Myocyte (in vitro differentiated cells): ENCODE measurements around the gene BANF1. TPM values are rescaled to one million over a fixed set of nuclear protein-coding genes. Genes with fewer than 3 reads are reported as not detected.

Experiments used
- DNase-seq: peaks from one replicate; pipeline ENCODE4 v3.0.0-alpha.2; 2012; ENCODE audit warnings: low read depth
- total RNA-seq: library from RNA; depleted of rRNA; stranded (reverse); fragments of >200 nt; gene quantifications from 2 replicates; pipeline ENCODE4 v1.2.3, GENCODE V29; 2014

Gene BANF1
- total RNA-seq, 1 donor from 2014 or later: 67.2 TPM

DNA sequence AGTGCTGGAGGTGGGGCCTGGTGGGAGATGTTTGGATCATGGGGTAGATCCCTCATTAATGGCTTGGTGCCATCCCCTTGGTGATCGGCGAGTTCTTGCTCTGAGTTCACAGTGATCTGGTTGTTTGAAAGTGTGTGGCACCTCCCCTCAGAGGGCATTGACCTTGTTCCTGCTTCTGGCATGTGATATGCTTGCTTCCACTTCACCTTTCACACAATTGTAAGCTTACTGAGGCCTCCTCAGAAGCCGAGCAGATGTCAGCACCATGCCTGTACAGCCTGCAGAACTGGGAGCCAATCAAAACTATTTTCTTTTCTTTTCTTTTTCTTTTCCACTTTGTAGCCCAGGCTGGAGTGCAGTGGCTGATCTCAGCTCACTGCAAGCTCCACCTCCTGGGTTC lies 35.0 kb downstream of the BANF1 start:
- no peak for DNase-seq

- no peak for DNase-seq
Observed at GRCh38 chr11:66039765-66040164, 37.5 kb downstream of the BANF1 start.

DNA sequence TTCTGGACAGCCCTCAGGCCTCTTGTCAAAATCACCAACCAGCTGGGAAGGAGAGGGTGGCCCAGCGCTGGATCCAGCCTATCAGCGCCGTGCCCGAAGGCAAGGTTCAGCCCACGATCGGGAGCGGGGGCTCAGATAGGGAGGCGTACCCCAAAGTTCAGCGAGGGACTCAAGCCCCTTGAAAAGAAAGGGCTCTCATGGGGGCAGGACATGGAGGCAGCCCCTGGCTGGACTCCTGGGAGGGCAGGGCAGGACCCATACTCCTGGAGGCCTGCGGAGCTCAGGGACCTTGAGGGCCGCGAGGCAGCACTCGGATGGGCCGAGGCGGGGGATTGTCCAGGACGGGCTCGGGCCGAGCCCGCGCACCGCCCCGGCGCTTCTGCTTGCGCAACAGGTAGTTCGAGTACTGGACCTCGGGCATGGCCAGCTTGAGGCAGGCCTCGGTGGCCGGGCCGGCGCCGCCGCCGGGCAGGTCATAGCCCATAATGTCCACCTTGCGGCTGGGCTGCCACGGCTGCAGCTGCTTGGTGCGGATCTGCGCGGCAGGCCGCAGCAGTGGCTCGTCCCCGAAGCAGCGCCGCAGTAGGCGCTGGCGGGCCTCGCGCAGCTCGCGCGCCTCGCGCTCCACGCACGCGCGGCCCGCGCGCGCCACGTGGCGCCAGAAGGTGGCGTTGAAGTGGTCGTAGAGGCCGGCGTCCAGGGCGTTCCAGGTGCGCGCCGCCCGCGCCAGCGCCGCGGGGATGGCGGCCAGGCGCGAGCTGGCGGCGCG lies 40.1 kb downstream of the BANF1 start:
- DNase-seq: no peak

- no peak for DNase-seq
Observed at GRCh38 chr11:66042996-66043906, 40.9 kb downstream of the BANF1 start.

DNA sequence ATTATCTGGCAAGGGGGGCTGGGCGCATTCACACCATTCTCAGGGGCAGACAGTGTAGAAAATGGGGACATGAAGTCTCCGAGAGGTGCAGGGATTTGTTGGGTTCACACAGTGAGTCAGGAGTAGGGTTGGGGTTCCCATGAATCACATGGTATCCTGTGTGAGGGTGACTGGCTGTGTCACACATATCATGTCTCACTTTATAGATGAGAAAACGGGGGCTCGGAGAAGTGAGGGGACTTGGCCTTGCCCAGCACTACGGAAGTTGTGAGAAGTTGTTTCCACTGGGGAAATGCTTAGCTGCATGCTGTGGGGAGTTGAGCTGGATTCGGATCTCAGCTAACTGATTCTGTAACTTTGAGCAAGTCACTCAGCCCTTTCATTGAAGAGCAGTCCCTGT lies 42.5 kb downstream of the BANF1 start:
- no peak for DNase-seq

- DNase-seq: peak; percentile 80
Observed at GRCh38 chr11:66045177-66045639, 42.9 kb downstream of the BANF1 start.

GRCh38 chr11:66046901-66047300 lies 44.6 kb downstream of the BANF1 start:
- DNase-seq: no peak

DNA sequence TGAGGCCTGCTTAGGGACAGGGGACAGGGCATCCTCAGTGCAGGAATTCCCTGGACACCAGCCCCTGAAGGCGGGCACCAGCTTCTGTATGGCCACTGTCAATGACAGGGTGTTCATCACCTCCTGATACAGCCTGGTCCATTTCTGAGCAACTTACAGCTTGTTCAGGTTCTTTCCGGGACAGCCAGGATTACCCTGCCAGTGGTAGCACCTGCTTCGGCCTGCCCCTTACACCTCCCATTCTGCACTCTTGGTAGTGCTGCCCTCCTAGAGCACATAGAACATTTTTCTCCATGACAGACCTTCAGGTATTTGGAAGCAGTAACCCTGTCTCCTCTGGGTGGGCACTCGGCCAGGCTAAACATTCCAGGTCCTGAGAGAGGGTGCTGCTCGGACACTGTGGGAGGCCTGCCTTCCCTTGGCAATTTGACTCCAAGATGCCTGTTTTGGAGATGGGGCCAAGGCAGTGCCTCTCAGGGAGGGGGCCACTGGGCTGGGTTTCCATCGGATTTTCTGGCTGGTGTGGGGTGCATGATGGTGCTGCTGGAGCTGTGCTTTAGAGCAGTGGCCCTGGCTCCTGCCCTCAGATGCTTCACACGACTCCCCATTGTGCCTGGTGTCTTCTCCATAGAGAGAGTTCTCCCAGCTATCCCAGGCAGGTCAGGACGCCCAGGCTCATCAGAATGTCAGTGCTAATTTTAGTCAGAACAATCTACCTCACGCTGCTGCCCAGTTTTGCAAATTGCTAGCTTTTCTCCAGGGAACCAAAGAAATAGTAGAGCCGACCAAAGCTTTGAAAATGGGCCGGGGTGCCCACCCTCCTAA lies 45.5 kb downstream of the BANF1 start:
- DNase-seq: no peak

GRCh38 chr11:66048547-66049323 lies 46.4 kb downstream of the BANF1 start, which contains the start of gene GAL3ST3:
TSS of gene GAL3ST3 (minus strand) at chr11:66049161. CDS start at chr11:66045415, 3,746 bp downstream.
- no peak for DNase-seq

GRCh38 chr11:66050581-66051231 lies 48.4 kb downstream of the BANF1 start:
- DNase-seq: peak; percentile 8

- no peak for DNase-seq
Observed at GRCh38 chr11:66051371-66051765, 49.1 kb downstream of the BANF1 start.

GRCh38 chr11:66051766-66052663 lies 49.7 kb downstream of the BANF1 start, which contains the start of gene SF3B2:
TSS of gene SF3B2 (plus strand) at chr11:66052364. CDS start at chr11:66052385, 21 bp downstream.
- DNase-seq: peak; percentile 99

GRCh38 chr11:66052664-66052982 lies 50.3 kb downstream of the BANF1 start:
- no peak for DNase-seq

Other genes with a start within 250 kb of the BANF1 start
- 9.8 and 10.2 TPM in 2 replicates for gene AP5B1, start 221.5 kb upstream of the BANF1 start, total RNA-seq
- not detected in 2 replicates for gene OVOL1, start 215.4 kb upstream of the BANF1 start, total RNA-seq
- 0.36 and 0.40 TPM in 2 replicates for gene SNX32, start 168.5 kb upstream of the BANF1 start, total RNA-seq
- gene CFL1, start 144.3 kb upstream of the BANF1 start, total RNA-seq: 748 and 837 TPM in 2 replicates
- gene MUS81, start 142.1 kb upstream of the BANF1 start, total RNA-seq: 46.8 and 47.6 TPM in 2 replicates
- gene EFEMP2, start 129.7 kb upstream of the BANF1 start, total RNA-seq: 124 and 141 TPM in 2 replicates
- not detected in 2 replicates for gene CTSW, start 122.7 kb upstream of the BANF1 start, total RNA-seq
- 92.4 and 103 TPM in 2 replicates for gene FIBP, start 114.0 kb upstream of the BANF1 start, total RNA-seq
- 76.4 and 102 TPM in 2 replicates for gene CCDC85B, start 111.8 kb upstream of the BANF1 start, total RNA-seq
- gene FOSL1, start 102.1 kb upstream of the BANF1 start, total RNA-seq: 7.5 and 11.6 TPM in 2 replicates
- 30.5 and 36.2 TPM in 2 replicates for gene C11orf68, start 83.4 kb upstream of the BANF1 start, total RNA-seq
- gene DRAP1, start 83.1 kb upstream of the BANF1 start, total RNA-seq: 133 and 165 TPM in 2 replicates
- gene TSGA10IP, start 57.0 kb upstream of the BANF1 start, total RNA-seq: not detected in 2 replicates
- gene SART1, start 40.8 kb upstream of the BANF1 start, total RNA-seq: 32.3 and 39.2 TPM in 2 replicates
- 39.4 and 41.3 TPM in 2 replicates for gene EIF1AD, start 346 bp upstream of the BANF1 start, total RNA-seq
- 1.9 TPM in 1 of 2 replicates, not detected in the other for gene CST6, start 9.5 kb downstream of the BANF1 start, total RNA-seq
- gene CATSPER1, start 24.0 kb downstream of the BANF1 start, total RNA-seq: not detected in 2 replicates
- not detected in 2 replicates for gene GAL3ST3, start 46.7 kb downstream of the BANF1 start, total RNA-seq
- 115 and 134 TPM in 2 replicates for gene SF3B2, start 49.9 kb downstream of the BANF1 start, total RNA-seq
- 25.4 and 26.6 TPM in 2 replicates for gene PACS1, start 67.8 kb downstream of the BANF1 start, total RNA-seq